Kidney (tissue), 14 donors: Measurements from ENCODE around the gene C3AR1. TPM values are rescaled to one million over a fixed set of nuclear protein-coding genes. Genes with fewer than 3 reads are reported as not detected.
"Not testable (repeated sequence)": the region's sequence is repeated elsewhere in the genome, so short reads cannot be mapped to it uniquely, and the experiment has no call there.

Experiments
- DNase-seq, 5 donors: peaks; one replicate each; pipeline ENCODE4 v3.0.0-alpha.2; 2013 to 2020
- FAIRE-seq: peaks from 2 replicates; lab custom pipeline; 2012; peaks lifted over from hg19 to GRCh38; lab: Jason Lieb, UNC
- H3K27ac ChIP-seq, 2 donors: one replicate each; pipeline ENCODE4 v1.7.0; 2013; ENCODE audit warnings: low read depth in 2 of 2, low read length in 2 of 2, inconsistent platforms in 1 of 2
- H3K27me3 ChIP-seq: one replicate; pipeline ENCODE4 v1.7.1; 2013; ENCODE audit warnings: low read length, inconsistent platforms; ENCODE audit not compliant: control insufficient read depth, insufficient read depth
- H3K36me3 ChIP-seq, 3 donors: one replicate each; pipeline versions ENCODE4 v1.7.0 to v1.7.1; 2013; ENCODE audit warnings: low read length in 3 of 3, control low read depth in 1 of 3, inconsistent platforms in 1 of 3; ENCODE audit not compliant: insufficient read depth in 3 of 3, control insufficient read depth in 2 of 3
- H3K4me1 ChIP-seq, 3 donors: one replicate each; pipeline versions ENCODE4 v1.7.0 to v1.7.1; 2013; ENCODE audit warnings: low read length in 3 of 3, inconsistent platforms in 1 of 3, low read depth in 1 of 3; ENCODE audit not compliant: control insufficient read depth in 2 of 3, insufficient read depth in 2 of 3
- H3K4me3 ChIP-seq, 3 donors: one replicate each; pipeline versions ENCODE4 v1.7.0 to v1.8.1; 2013; ENCODE audit warnings: low read length in 3 of 3, control low read depth in 1 of 3, inconsistent platforms in 1 of 3
- H3K9ac ChIP-seq, 3 donors: one replicate each; pipeline versions ENCODE4 v1.7.0 to v1.7.1; 2013; ENCODE audit warnings: low read length in 3 of 3, control low read depth in 1 of 3, inconsistent platforms in 1 of 3
- H3K9me3 ChIP-seq, 3 donors: one replicate each; pipeline versions ENCODE4 v1.7.0 to v1.7.1; 2013; ENCODE audit warnings: low read length in 3 of 3, control low read depth in 1 of 3, inconsistent platforms in 1 of 3; ENCODE audit not compliant: control insufficient read depth in 2 of 3, insufficient read depth in 1 of 3
- CTCF ChIP-seq: IDR thresholded peaks from 3 replicates; pipeline ENCODE4 v1.5.1; 2012; ENCODE audit warnings: mild to moderate bottlenecking, moderate library complexity, borderline replicate concordance; ENCODE audit not compliant: insufficient read depth; ENCODE audit errors: extremely low read depth
- intact Hi-C: fragments of 100-400 bp; cut with DNase I; formaldehyde crosslinking; loops from one replicate; pipeline ENCODE4 v1.11.1; 2022
- polyA plus RNA-seq: library from polyadenylated mRNA; stranded (reverse); fragments of 350-450 nt; fragmentation: Illumina TruSeq; extraction: RNeasy Lipid Tissue Mini Kit (QIAGEN cat#74804); gene quantifications from one replicate; pipeline ENCODE4 v1.2.3, GENCODE V29; 2014; ENCODE audit warnings: low read depth, low replicate concordance; ENCODE audit not compliant: insufficient read depth
- total RNA-seq: library from RNA; stranded (reverse); fragmentation: NEBNext Ultra II Directional; extraction: Animal tissue kit (Norgen Biotek cat#: 25700); gene quantifications from one replicate; pipeline ENCODE4 v1.2.1, GENCODE V29; 2021
- donor health status: control.
- donor health status: control.
- donor health status: control.
- donor health status: control.
- donor health status: control.
- donor health status: DM: yes; HTN: yes; CAD: no.
- donor health status: Normal renal cell carcinoma (clear cell type).

Gene C3AR1
- total and polyA plus RNA-seq, 2 donors from 2014 or later, result 2.9 to 17.7 TPM

GRCh38 chr12:8099235-8099634 lies 33.1 kb upstream of the C3AR1 start:
- no peak overlapping the region for H3K4me3 ChIP-seq
- FAIRE-seq (no peak), DNase-seq (no peak)
- no peak overlapping the region for H3K27ac ChIP-seq
- no peak for TF ChIP-seq CTCF
- H3K9ac ChIP-seq, result no peak overlapping the region
- intact Hi-C loops, result no loop called here
- H3K4me1 ChIP-seq, result no peaks in the 10 kb centered on the region
- H3K9me3 ChIP-seq, result no peaks in the 10 kb centered on the region
- H3K27me3 ChIP-seq, result no peaks in the 10 kb centered on the region
- H3K36me3 ChIP-seq, result peaks cover 10 to 29% (median 14%) of the 10 kb centered on the region in 3 donors

GRCh38 chr12:8096281-8096915 lies 30.2 kb upstream of the C3AR1 start:
- Histone ChIP-seq H3K36me3 (peaks cover 11 to 50% (median 32%) of the 10 kb centered on the region in 3 donors), H3K4me1 (no peaks in the 10 kb centered on the region), H3K27me3 (no peaks in the 10 kb centered on the region), H3K9ac (no peak overlapping the region), H3K4me3 (no peak overlapping the region), H3K27ac (no peak overlapping the region), H3K9me3 (no peaks in the 10 kb centered on the region)
- no peak for DNase-seq
- TF ChIP-seq CTCF, result no peak
- intact Hi-C loops, result no loop called here
- FAIRE-seq, result no peak

- Histone ChIP-seq H3K27ac (no peak overlapping the region), H3K4me3 (no peak overlapping the region), H3K9me3 (no peaks in the 10 kb centered on the region), H3K27me3 (no peaks in the 10 kb centered on the region), H3K4me1 (no peaks in the 10 kb centered on the region), H3K36me3 (peaks cover 13 to 68% (median 36%) of the 10 kb centered on the region in 3 donors), H3K9ac (no peak overlapping the region)
- FAIRE-seq (no peak), DNase-seq (no peak)
- TF ChIP-seq CTCF, result no peak
- intact Hi-C loops, result no loop called here
These were observed 27.1 kb upstream of the C3AR1 start for GRCh38 chr12:8093291-8093690.

GRCh38 chr12:8089716-8090115 lies 23.6 kb upstream of the C3AR1 start:
- no peak overlapping the region for H3K4me3 ChIP-seq
- DNase-seq, result no peak
- no peak for FAIRE-seq
- no peak overlapping the region for H3K9ac ChIP-seq
- no peaks in the 10 kb centered on the region for H3K4me1 ChIP-seq
- no peak for TF ChIP-seq CTCF
- H3K36me3 ChIP-seq, result peaks cover 8 to 44% (median 26%) of the 10 kb centered on the region in 3 donors
- H3K27me3 ChIP-seq, result no peaks in the 10 kb centered on the region
- H3K27ac ChIP-seq, result no peak overlapping the region
- H3K9me3 ChIP-seq, result no peaks in the 10 kb centered on the region
- intact Hi-C loops, result no loop called here

GRCh38 chr12:8089277-8089676 lies 23.1 kb upstream of the C3AR1 start:
- H3K9me3 ChIP-seq, intact Hi-C loops, H3K27me3 ChIP-seq, H3K4me3 ChIP-seq, H3K4me1 ChIP-seq, H3K9ac ChIP-seq, FAIRE-seq, DNase-seq, H3K27ac ChIP-seq: not testable (repeated sequence)
- peaks cover 4 to 40% (median 22%) of the 10 kb centered on the region in 3 donors for H3K36me3 ChIP-seq
